A549 (cell line): ENCODE data around the gene CAT. TPM values are rescaled to one million over a fixed set of nuclear protein-coding genes. Genes with fewer than 3 reads are reported as not detected.
"Not testable (repeated sequence)": the region's sequence is repeated elsewhere in the genome, so short reads cannot be mapped to it uniquely, and the experiment has no call there.

ENCODE experiments used
- ATAC-seq, 2 experiments: fragments of 200-7000 bp in 1 of 2; fragments of >200 bp in 1 of 2; cut with Nextera tagmentation in 1 of 2; cut with Tn5 transposase in 1 of 2; 3 replicates each; pipeline versions ENCODE4 v1.8.0 to v1.9.1; 2018 to 2020; ENCODE audit warnings: mild to moderate bottlenecking in 1 of 2, moderate library complexity in 1 of 2
- CTCF ChIA-PET: fragments of 300-600 bp; sonication (Branson Sonifier 250); formaldehyde crosslinking; extraction: SDS; loops from one replicate; lab custom pipeline; 2021; ENCODE audit warnings: antibody characterized with exemption, inconsistent platforms; lab: Yijun Ruan, JAX
- POLR2A ChIA-PET: fragments of 350-600 bp; formaldehyde crosslinking; extraction: SDS; loops from one replicate; lab custom pipeline; 2021; ENCODE audit warnings: antibody characterized with exemption, inconsistent platforms; lab: Yijun Ruan, JAX
- DNase-seq, 2 experiments: peaks; one replicate each; pipeline versions ENCODE4 v3.0.0 to v3.0.0-alpha.2; 2011 to 2016; ENCODE audit warnings: low read depth in 1 of 2, low spot score in 1 of 2
- FAIRE-seq: peaks from 2 replicates; lab custom pipeline; 2011; peaks lifted over from hg19 to GRCh38; lab: Jason Lieb, UNC
- H3K27ac ChIP-seq, 2 experiments: fragments of >200 bp; sonication (Bioruptor Twin); formaldehyde crosslinking; 3 replicates each; pipeline ENCODE4 v1.5.1; 2016 to 2017
- H3K4me1 ChIP-seq: fragments of >200 bp; sonication (Bioruptor Twin); formaldehyde crosslinking; 3 replicates; pipeline ENCODE4 v1.6.1; 2016
- H3K4me2 ChIP-seq: fragments of >200 bp; sonication (Bioruptor Twin); formaldehyde crosslinking; 3 replicates; pipeline ENCODE4 v1.6.1; 2016
- H3K4me3 ChIP-seq: fragments of >200 bp; sonication (Bioruptor Twin); formaldehyde crosslinking; 3 replicates; pipeline ENCODE4 v1.5.1; 2016
- H3K9me3 ChIP-seq: fragments of >200 bp; sonication (Bioruptor Twin); formaldehyde crosslinking; 3 replicates; pipeline ENCODE4 v1.6.1; 2016
- BCL3 ChIP-seq: fragments of >200 bp; sonication (Bioruptor Twin); formaldehyde crosslinking; IDR thresholded peaks from 3 replicates; pipeline ENCODE4 v1.6.1; 2016
- CEBPB ChIP-seq, 2 experiments: fragments of >200 bp in 1 of 2; sonication (Bioruptor Twin) in 1 of 2; formaldehyde crosslinking in 1 of 2; IDR thresholded peaks; 2 replicates each; pipeline ENCODE4 v1.6.1; 2012 to 2016
- CHD4 ChIP-seq: fragments of 200-600 bp; sonication (generic); IDR thresholded peaks from 2 replicates; pipeline ENCODE4 v1.6.1; 2016; ENCODE audit warnings: antibody characterized with exemption, mild to moderate bottlenecking, borderline replicate concordance
- E2F6 ChIP-seq: IDR thresholded peaks from 2 replicates; pipeline ENCODE4 v1.6.1; 2012; ENCODE audit warnings: low read depth, borderline replicate concordance
- FOXS1 ChIP-seq: fragments of 250-450 bp; sonication (Bioruptor Pico); IDR thresholded peaks from 2 replicates; pipeline ENCODE4 v1.5.0; 2020; ENCODE audit warnings: mild to moderate bottlenecking, moderate library complexity
- GATA3 ChIP-seq: IDR thresholded peaks from 2 replicates; pipeline ENCODE4 v1.6.1; 2012; ENCODE audit warnings: borderline replicate concordance
- HMGXB4 ChIP-seq: fragments of 250-450 bp; sonication (Bioruptor Pico); IDR thresholded peaks from 2 replicates; pipeline ENCODE4 v1.5.0; 2021; ENCODE audit warnings: mild to moderate bottlenecking, moderate library complexity, borderline replicate concordance
- RAD21 ChIP-seq, 2 experiments: fragments of >200 bp in 1 of 2; sonication (Bioruptor Twin) in 1 of 2; formaldehyde crosslinking in 1 of 2; IDR thresholded peaks in 1 of 2; conservative IDR thresholded peaks in 1 of 2; 2 replicates in 1 of 2; 3 replicates in 1 of 2; pipeline ENCODE4 v1.6.1; 2012 to 2018; ENCODE audit warnings: inconsistent platforms in 1 of 2
- RARB ChIP-seq: fragments of 250-450 bp; sonication (Bioruptor Pico); IDR thresholded peaks from 2 replicates; pipeline ENCODE4 v1.8.0; 2021; ENCODE audit warnings: mild to moderate bottlenecking, moderate library complexity
- RFX5 ChIP-seq: fragments of 450-650 bp; IDR thresholded peaks from 2 replicates; pipeline ENCODE4 v1.7.1; 2014; ENCODE audit warnings: antibody characterized with exemption, mild to moderate bottlenecking, moderate library complexity
- SMC3 ChIP-seq: fragments of >200 bp; sonication (Bioruptor Twin); formaldehyde crosslinking; IDR thresholded peaks from 3 replicates; pipeline ENCODE4 v1.6.1; 2018; ENCODE audit warnings: inconsistent platforms
- TFCP2L1 ChIP-seq: fragments of 250-450 bp; sonication (Bioruptor Pico); IDR thresholded peaks from 2 replicates; pipeline ENCODE4 v1.5.0; 2021; ENCODE audit warnings: mild to moderate bottlenecking
- TP53 ChIP-seq: fragments of 250-450 bp; sonication (Bioruptor Pico); IDR thresholded peaks from 2 replicates; pipeline ENCODE4 v1.5.0; 2021; ENCODE audit warnings: mild to moderate bottlenecking, moderate library complexity
- USF2 ChIP-seq: fragments of 450-650 bp; IDR thresholded peaks from 2 replicates; pipeline ENCODE4 v1.6.1; 2014; ENCODE audit warnings: antibody characterized with exemption
- ZFP36 ChIP-seq: fragments of 450-650 bp; IDR thresholded peaks from 2 replicates; pipeline ENCODE4 v1.6.1; 2014; ENCODE audit warnings: borderline replicate concordance; ENCODE audit not compliant: partially characterized antibody
- ZSCAN20 ChIP-seq: fragments of 250-450 bp; sonication (Bioruptor Pico); IDR thresholded peaks from 2 replicates; pipeline ENCODE4 v1.8.0; 2022; ENCODE audit warnings: mild to moderate bottlenecking, moderate library complexity
- WGBS: methylation state at CpG from one replicate; pipeline ENCODE4 v1.1.6; 2017; ENCODE audit errors: missing lambda C conversion rate; 5-methylcytosine and 5-hydroxymethylcytosine counted together
- polyA plus RNA-seq, 4 experiments: library from polyadenylated mRNA; depleted of rRNA in 3 of 4; stranded (reverse); fragments of >200 nt; fragmentation: RNase III in 1 of 4; extraction: RNeasy Plus Mini Kit Qiagen cat#74134 plus additional on column Dnase treatment in 1 of 4; gene quantifications; 2 replicates in 3 of 4; 3 replicates in 1 of 4; pipeline ENCODE4 v1.2.3, GENCODE V29; 2011 to 2017

The CAT gene
- polyA plus RNA-seq, 2 of the 4 experiments (the other 2 are of a cell fraction): 51.2 to 74.2 TPM

- H3K4me1 ChIP-seq: peaks cover 39% of the 10 kb centered on the region
- H3K9me3 ChIP-seq: no peaks in the 10 kb centered on the region
- H3K27ac ChIP-seq: peak overlapping the region in 1 of 2 experiments; percentile 19; a peak in 3 of 6 replicates
- no peak for DNase-seq
- H3K4me2 ChIP-seq: no peak overlapping the region
- FAIRE-seq: no peak
- ATAC-seq: no peak
- 83% methylated on average over 7 of the region's 7 CpGs for WGBS
- ChIA-PET CTCF (interaction anchor here (1.4 kb wide), 1 partner anchor 69 kb away, joined by 5 read pairs; no protein-coding TSS in a partner anchor), POLR2A (no interaction called here)
- no peak overlapping the region for H3K4me3 ChIP-seq
- TF ChIP-seq RFX5 (no peak), ZFP36 (no peak), ZSCAN20 (CRISPR knock-in tag) (no peak), E2F6 (no peak)
Measured at GRCh38 chr11:34423300-34423699, 15.4 kb upstream of the CAT start.

- H3K4me3 ChIP-seq, ATAC-seq, H3K9me3 ChIP-seq, DNase-seq, H3K27ac ChIP-seq, POLR2A ChIA-PET, H3K4me2 ChIP-seq, FAIRE-seq: not testable (repeated sequence)
- peaks cover 44% of the 10 kb centered on the region for H3K4me1 ChIP-seq
- 81% methylated on average over 2 of the region's 2 CpGs for WGBS
- CTCF ChIA-PET: interaction anchor here (1.7 kb wide), 1 partner anchor 59 kb away, joined by 7 read pairs; no protein-coding TSS in a partner anchor
Measured at GRCh38 chr11:34424826-34425225, 13.9 kb upstream of the CAT start.

GRCh38 chr11:34425360-34425759 is 13.4 kb upstream of the CAT start:
- Histone ChIP-seq H3K4me1 (peaks cover 44% of the 10 kb centered on the region), H3K4me3 (no peak overlapping the region), H3K27ac (peak overlapping the region in 1 of 2 experiments; percentile 88; a peak in 3 of 6 replicates), H3K4me2 (no peak overlapping the region), H3K9me3 (no peaks in the 10 kb centered on the region)
- CTCF ChIA-PET: interaction anchor here (1.7 to 3.5 kb wide), 2 partner anchors 59 to 67 kb away, joined by 7 to 13 read pairs; no protein-coding TSS in a partner anchor
- ATAC-seq (no peak), FAIRE-seq (no peak), DNase-seq (no peak)
- no peak for TF ChIP-seq TFCP2L1
- TF ChIP-seq GATA3: no peak
- no peak for TF ChIP-seq RAD21 (conservative IDR thresholded peaks at IDR 0.05 in 1 of 2, IDR thresholded peaks at IDR 0.05 in 1 of 2)
- TF ChIP-seq SMC3: no peak
- TF ChIP-seq RARB (CRISPR knock-in tag): no peak
- TF ChIP-seq CHD4: no peak
- no peak for TF ChIP-seq USF2
- no peak for TF ChIP-seq FOXS1 (CRISPR knock-in tag)
- TF ChIP-seq TP53 (CRISPR knock-in tag): no peak
- TF ChIP-seq HMGXB4 (CRISPR knock-in tag): no peak
- TF ChIP-seq BCL3: no peak
- TF ChIP-seq CEBPB (IDR thresholded peaks at IDR 0.05): no peak
- 92% methylated on average over 1 of the region's 1 CpG for WGBS
- POLR2A ChIA-PET: no interaction called here
